HepG2 (cell line): ENCODE measurements around the gene CRIP1. TPM values are rescaled to one million over a fixed set of nuclear protein-coding genes. Genes with fewer than 3 reads are reported as not detected.

Experiments
- ATAC-seq: fragments of 200-7000 bp; cut with Tn5 transposase; 3 replicates; pipeline ENCODE4 v1.9.1; 2020; ENCODE audit warnings: mild to moderate bottlenecking, moderate library complexity
- BruUV-seq: library from RNA; stranded (reverse); fragments of 400-500 nt; replicated peaks from 2 replicates; lab custom pipeline; 2021; lab: Mats Ljungman, UMichigan
- CTCF ChIA-PET: fragments of 300-600 bp; formaldehyde crosslinking; extraction: SDS; loops from one replicate; lab custom pipeline; 2021; ENCODE audit warnings: low total read pairs, inconsistent platforms, low intra/inter-chr PET ratio; lab: Yijun Ruan, JAX
- POLR2A ChIA-PET: fragments of 350-600 bp; sonication (Branson Sonifier 250); formaldehyde crosslinking; loops from one replicate; lab custom pipeline; 2020; ENCODE audit warnings: antibody characterized with exemption, inconsistent platforms; lab: Yijun Ruan, JAX
- DNase-seq: peaks from one replicate; pipeline ENCODE4 v3.0.0-alpha.2; 2015; ENCODE audit warnings: low spot score
- FAIRE-seq: peaks from 3 replicates; lab custom pipeline; 2011; peaks lifted over from hg19 to GRCh38; lab: Jason Lieb, UNC
- H2AFZ ChIP-seq: one replicate; pipeline ENCODE4 v1.6.1; 2011; ENCODE audit warnings: low read length, inconsistent platforms
- H3K27ac ChIP-seq: fragments of 300-600 bp; 3 replicates; pipeline ENCODE4 v1.8.0; 2011; ENCODE audit warnings: mixed run types, mild to moderate bottlenecking, mixed read lengths, low read length, inconsistent platforms; ENCODE audit not compliant: insufficient read depth; ENCODE audit errors: extremely low read length
- H3K27me3 ChIP-seq, 2 experiments: fragments of 200-600 bp in 1 of 2; 2 replicates in 1 of 2; 3 replicates in 1 of 2; pipeline versions ENCODE4 v1.6.0 to v1.8.0; 2011; ENCODE audit warnings: low read length in 2 of 2, mild to moderate bottlenecking in 2 of 2, moderate library complexity in 2 of 2, inconsistent platforms in 1 of 2; ENCODE audit not compliant: insufficient read depth in 2 of 2, control insufficient read depth in 1 of 2
- H3K36me3 ChIP-seq, 2 experiments: fragments of 200-600 bp in 1 of 2; replicated peaks in 1 of 2; 2 replicates in 1 of 2; 3 replicates in 1 of 2; pipeline versions ENCODE4 v1.5.1 to v1.8.0; 2011; ENCODE audit warnings: low read length in 2 of 2, inconsistent platforms in 1 of 2; ENCODE audit not compliant: insufficient read depth in 2 of 2, control insufficient read depth in 1 of 2
- H3K4me1 ChIP-seq: 2 replicates; pipeline ENCODE4 v1.5.1; 2012; ENCODE audit warnings: low read length, inconsistent platforms; ENCODE audit not compliant: insufficient read depth
- H3K4me2 ChIP-seq: 2 replicates; pipeline ENCODE4 v1.6.0; 2011; ENCODE audit warnings: low read depth, low read length, inconsistent platforms
- H3K4me3 ChIP-seq, 3 experiments: fragments of 200-600 bp in 1 of 3; sonication (generic), shearing (Covaris generic) in 1 of 3; replicated peaks in 1 of 3; 2 replicates each; pipeline ENCODE4 v1.5.1; 2011 to 2016; ENCODE audit warnings: low read length in 3 of 3, inconsistent platforms in 2 of 3, low read depth in 2 of 3, mild to moderate bottlenecking in 2 of 3, control low read depth in 1 of 3, mixed read lengths in 1 of 3; ENCODE audit not compliant: insufficient read depth in 1 of 3
- H3K79me2 ChIP-seq: one replicate; pipeline ENCODE4 v1.6.1; 2011; ENCODE audit warnings: low read length, inconsistent platforms; ENCODE audit not compliant: insufficient read depth
- H3K9ac ChIP-seq: 2 replicates; pipeline ENCODE4 v1.6.0; 2011; ENCODE audit warnings: mild to moderate bottlenecking, low read depth, low read length, inconsistent platforms; ENCODE audit not compliant: insufficient read depth
- H3K9me3 ChIP-seq: 2 replicates; pipeline ENCODE4 v1.5.1; 2012; ENCODE audit warnings: mild to moderate bottlenecking, low read length
- H4K20me1 ChIP-seq: 2 replicates; pipeline ENCODE4 v1.6.0; 2011; ENCODE audit warnings: inconsistent platforms, mild to moderate bottlenecking, low read length, moderate library complexity; ENCODE audit not compliant: insufficient read depth
- ATAD3A ChIP-seq: sonication (generic); formaldehyde crosslinking; IDR thresholded peaks from 2 replicates; pipeline ENCODE4 v1.4.0; 2020; ENCODE audit warnings: missing genetic modification reagents
- DMAP1 ChIP-seq: IDR thresholded peaks from 2 replicates; pipeline ENCODE4 v1.6.1; 2016
- HES4 ChIP-seq: sonication (generic); formaldehyde crosslinking; IDR thresholded peaks from 2 replicates; pipeline ENCODE4 v1.9.0; 2021; ENCODE audit warnings: mild to moderate bottlenecking, missing genetic modification reagents, borderline replicate concordance
- KDM3A ChIP-seq: IDR thresholded peaks from 2 replicates; pipeline ENCODE4 v1.6.1; 2018; ENCODE audit warnings: low read depth, missing compliant biosample characterization
- RBM22 ChIP-seq: fragments of 200-400 bp; formaldehyde crosslinking; optimal IDR thresholded peaks from 2 replicates; pipeline ENCODE3; 2017; ENCODE audit warnings: mild to moderate bottlenecking, low read length, moderate library complexity
- ZFYVE20 ChIP-seq: sonication (generic); formaldehyde crosslinking; IDR thresholded peaks from 2 replicates; pipeline ENCODE4 v1.8.0; 2023; ENCODE audit warnings: low read depth, mild to moderate bottlenecking, moderate library complexity, missing genetic modification reagents, borderline replicate concordance
- ZKSCAN5 ChIP-seq: sonication (generic); formaldehyde crosslinking; IDR thresholded peaks from 2 replicates; pipeline ENCODE4 v1.5.1; 2020; ENCODE audit warnings: mild to moderate bottlenecking, missing genetic modification reagents
- ZNF251 ChIP-seq: sonication (generic); formaldehyde crosslinking; IDR thresholded peaks from 2 replicates; pipeline ENCODE4 v1.9.0; 2021; ENCODE audit warnings: mild to moderate bottlenecking, missing genetic modification reagents
- ZNF343 ChIP-seq: sonication (generic); formaldehyde crosslinking; IDR thresholded peaks from 2 replicates; pipeline ENCODE4 v1.4.0; 2020; ENCODE audit warnings: mild to moderate bottlenecking, missing genetic modification reagents
- ZNF451 ChIP-seq: sonication (generic); formaldehyde crosslinking; IDR thresholded peaks from 2 replicates; pipeline ENCODE4 v1.5.0; 2020; ENCODE audit warnings: mild to moderate bottlenecking, missing genetic modification reagents
- ZNF670 ChIP-seq: sonication (generic); formaldehyde crosslinking; IDR thresholded peaks from 2 replicates; pipeline ENCODE4 v1.8.0; 2022; ENCODE audit warnings: mild to moderate bottlenecking, missing genetic modification reagents, borderline replicate concordance
- WGBS: methylation state at CpG from one replicate; pipeline ENCODE4 v1.1.6; 2017; ENCODE audit warnings: low lambda C conversion rate; 5-methylcytosine and 5-hydroxymethylcytosine counted together
- in situ Hi-C: cut with HindIII; loops from 2 replicates; pipeline ENCODE4 v1.10.0; 2017; ENCODE audit warnings: low pct_unique_long_range_greater_than_20kb; ENCODE audit not compliant: extremely low pct_ligation_motif_present
- intact Hi-C: fragments of 100-400 bp; cut with micrococcal nuclease; formaldehyde crosslinking; loops from one replicate; pipeline ENCODE4 v1.10.0; 2022; ENCODE audit not compliant: unreplicated experiment
- polyA plus RNA-seq, 8 experiments: library from polyadenylated mRNA; depleted of rRNA in 3 of 8; stranded (reverse) in 7 of 8; unstranded in 1 of 8; fragments of >200 nt; fragmentation: Illumina TruSeq in 4 of 8; extraction: Trizol in 4 of 8; gene quantifications; 2 replicates each; pipeline versions ENCODE4 v1.2.1 to v1.2.3, GENCODE V29; 2011 to 2016; ENCODE audit warnings: low read depth in 4 of 8, missing spikeins in 1 of 8, mixed read lengths in 1 of 8; ENCODE audit not compliant: insufficient read depth in 1 of 8
- total RNA-seq, 5 experiments: library from RNA; depleted of rRNA; stranded (reverse); fragments of >200 nt; fragmentation: Illumina TruSeq; extraction: Trizol; gene quantifications; 2 replicates each; pipeline ENCODE4 v1.2.3, GENCODE V29; 2016; ENCODE audit warnings: low read depth in 1 of 5
- TF ChIP-seq, protein P1 (sequence below): sonication (generic); formaldehyde crosslinking; IDR thresholded peaks from 2 replicates; pipeline ENCODE4 v1.5.0; 2020; ENCODE audit warnings: mild to moderate bottlenecking, missing genetic modification reagents

Gene CRIP1
- total and polyA plus RNA-seq, 2 of the 13 experiments (the other 11 are each of a cell fraction or from before 2014, with no cell fraction given), result 53.9 to 59.5 TPM

DNA sequence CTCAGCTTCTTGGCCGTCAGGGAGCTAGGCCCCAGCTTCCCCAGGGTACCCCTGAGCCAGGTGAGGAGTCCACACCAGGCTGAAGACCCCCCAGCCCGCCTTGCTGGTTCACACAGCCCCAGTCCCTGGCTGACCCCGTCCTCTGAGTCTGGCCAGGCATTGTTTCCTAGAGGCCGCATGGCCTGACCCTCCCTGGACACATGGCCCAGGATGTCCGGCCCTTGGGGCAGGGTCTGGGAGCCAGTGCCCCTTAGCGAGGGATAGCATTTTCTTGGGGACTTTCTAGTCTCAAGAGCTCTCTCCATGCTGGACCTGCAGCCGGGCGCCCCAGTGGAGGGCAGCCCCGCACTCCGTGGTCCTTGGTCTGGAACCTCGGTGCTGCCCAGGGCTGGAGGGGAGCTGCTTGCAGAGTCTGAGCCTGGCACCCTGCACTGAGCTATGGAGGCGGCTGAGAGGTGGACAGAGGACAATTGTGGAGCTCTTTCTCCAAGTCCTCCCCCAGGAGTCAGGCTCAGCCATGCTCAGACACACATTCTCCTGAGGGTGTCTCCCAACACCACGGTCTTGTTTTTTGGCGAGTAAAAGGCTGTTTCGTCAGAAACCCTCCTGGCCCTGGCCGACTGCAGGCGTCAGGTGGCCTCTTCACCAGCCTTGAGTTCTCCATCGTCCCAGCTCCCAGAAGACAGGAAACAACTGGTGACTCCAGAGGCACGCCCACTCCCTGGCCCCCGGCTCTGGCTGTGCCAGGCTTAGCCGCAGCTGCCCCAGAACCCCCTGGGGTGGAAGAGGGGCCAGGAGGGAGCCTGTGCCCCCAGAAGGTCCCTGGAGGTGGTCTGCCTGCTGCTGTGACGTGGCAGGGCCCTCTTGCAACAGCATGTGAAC is 29.7 kb upstream of the CRIP1 start:
- no peak for FAIRE-seq
- POLR2A ChIA-PET, result no interaction called here

More for the DNA sequence above, 29.7 kb upstream of the CRIP1 start:
- no peak overlapping the region for H3K4me3 ChIP-seq
- no peak overlapping the region for H3K4me2 ChIP-seq
- H3K4me1 ChIP-seq, result no peaks in the 10 kb centered on the region
- CTCF ChIA-PET, result no interaction called here
- no peak for DNase-seq
- BruUV-seq, result no TSS peak
- H3K79me2 ChIP-seq, result no peaks in the 10 kb centered on the region
- H3K9me3 ChIP-seq, result no peaks in the 10 kb centered on the region
- no peaks in the 10 kb centered on the region for H4K20me1 ChIP-seq
- H2AFZ ChIP-seq, result no peak overlapping the region
- 99% methylated on average over 8 of the region's 22 CpGs for WGBS
- no peak overlapping the region for H3K27ac ChIP-seq
- no peak overlapping the region for H3K9ac ChIP-seq
- TF ChIP-seq ZFYVE20 (CRISPR knock-in tag), result no peak
- TF ChIP-seq, protein P1, sequence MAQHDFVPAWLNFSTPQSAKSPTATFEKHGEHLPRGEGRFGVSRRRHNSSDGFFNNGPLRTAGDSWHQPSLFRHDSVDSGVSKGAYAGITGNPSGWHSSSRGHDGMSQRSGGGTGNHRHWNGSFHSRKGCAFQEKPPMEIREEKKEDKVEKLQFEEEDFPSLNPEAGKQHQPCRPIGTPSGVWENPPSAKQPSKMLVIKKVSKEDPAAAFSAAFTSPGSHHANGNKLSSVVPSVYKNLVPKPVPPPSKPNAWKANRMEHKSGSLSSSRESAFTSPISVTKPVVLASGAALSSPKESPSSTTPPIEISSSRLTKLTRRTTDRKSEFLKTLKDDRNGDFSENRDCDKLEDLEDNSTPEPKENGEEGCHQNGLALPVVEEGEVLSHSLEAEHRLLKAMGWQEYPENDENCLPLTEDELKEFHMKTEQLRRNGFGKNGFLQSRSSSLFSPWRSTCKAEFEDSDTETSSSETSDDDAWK, result no peak
- no peak for TF ChIP-seq ZNF343
- no peak for TF ChIP-seq ZKSCAN5 (CRISPR knock-in tag)
- TF ChIP-seq ZNF670 (CRISPR knock-in tag), result no peak
- no peak for TF ChIP-seq ATAD3A (CRISPR knock-in tag)
- no peak for TF ChIP-seq HES4 (CRISPR knock-in tag)
- no peak for TF ChIP-seq ZNF451 (CRISPR knock-in tag)
- TF ChIP-seq DMAP1 (CRISPR knock-in tag), result no peak
- TF ChIP-seq KDM3A (CRISPR knock-in tag), result no peak
- TF ChIP-seq RBM22, result no peak
- no peak for TF ChIP-seq ZNF251 (CRISPR knock-in tag)
- TF ChIP-seq, all 625 proteins: peak for 0
- H3K36me3 ChIP-seq, result peaks cover 18 to 43% of the 10 kb centered on the region in 2 experiments; a peak in 4 of 5 replicates
- ATAC-seq, result no peak
- intact Hi-C loops, result no loop called here
- in situ Hi-C loops, result no loop called here
- no peaks in the 10 kb centered on the region for H3K27me3 ChIP-seq
